ENCODE measurements around the gene NMD3. TPM values are rescaled to one million over a fixed set of nuclear protein-coding genes. Genes with fewer than 3 reads are reported as not detected.

The NMD3 gene
- total and polyA plus RNA-seq, 2 of the 4 experiments (the other 2 are of a cell fraction), result 33.8 to 95.0 TPM

- no peaks in the 10 kb centered on the region for H3K9me1 ChIP-seq (ENCODE audit: insufficient read depth, low read length)
- no peak overlapping the region for H3K4ac ChIP-seq (ENCODE audit: low read depth, low read length)
- no peak overlapping the region for H3K4me2 ChIP-seq (ENCODE audit: low read depth, low read length)
- H3K79me1 ChIP-seq (ENCODE audit: low read depth in 1 of 2, low read length in 2 of 2), result no peaks in the 10 kb centered on the region
- H3K18ac ChIP-seq (ENCODE audit: low read depth, low read length), result no peak overlapping the region
- TF ChIP-seq RAD21 (IDR thresholded peaks at IDR 0.05; ENCODE audit: low read length) (no peak), MXI1 (IDR thresholded peaks at IDR 0.05; ENCODE audit: borderline replicate concordance, low read depth, low read length) (no peak), RCOR1 (IDR thresholded peaks at IDR 0.05; ENCODE audit: insufficient replicate concordance, low read length) (no peak), CHD1 (IDR thresholded peaks at IDR 0.05; ENCODE audit: low read depth, low read length) (no peak), CTCF (conservative IDR thresholded peaks at IDR 0.05; ENCODE audit: low read depth, low read length) (no peak), BHLHE40 (IDR thresholded peaks at IDR 0.05; ENCODE audit: low read depth, low read length) (no peak), NFE2L2 (IDR thresholded peaks at IDR 0.05; ENCODE audit: low read depth, low read length) (no peak), POLR2A (IDR thresholded peaks at IDR 0.05; ENCODE audit: low read depth, low read length) (no peak), MAFK (IDR thresholded peaks at IDR 0.05; ENCODE audit: low read depth, low read length) (no peak), FOS (IDR thresholded peaks at IDR 0.05; ENCODE audit: low read depth, low read length) (no peak)
- TF ChIP-seq, protein P1, sequence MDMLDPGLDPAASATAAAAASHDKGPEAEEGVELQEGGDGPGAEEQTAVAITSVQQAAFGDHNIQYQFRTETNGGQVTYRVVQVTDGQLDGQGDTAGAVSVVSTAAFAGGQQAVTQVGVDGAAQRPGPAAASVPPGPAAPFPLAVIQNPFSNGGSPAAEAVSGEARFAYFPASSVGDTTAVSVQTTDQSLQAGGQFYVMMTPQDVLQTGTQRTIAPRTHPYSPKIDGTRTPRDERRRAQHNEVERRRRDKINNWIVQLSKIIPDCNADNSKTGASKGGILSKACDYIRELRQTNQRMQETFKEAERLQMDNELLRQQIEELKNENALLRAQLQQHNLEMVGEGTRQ (IDR thresholded peaks at IDR 0.05; ENCODE audit: low read depth, low read length), result no peak
- no peak overlapping the region for H2AK9ac ChIP-seq (replicated peaks; ENCODE audit: low read depth, low read length, poor library complexity)
- no peak overlapping the region for H3K23ac ChIP-seq (ENCODE audit: low read depth, low read length)
- no CpG with 5 or more reads among the region's 6 CpGs for WGBS, 2 experiments (ENCODE audit: extremely low coverage in 2 of 2, insufficient read length in 1 of 2)
- H3K4me1 ChIP-seq (ENCODE audit: control insufficient read depth, insufficient read depth, low read length), result no peaks in the 10 kb centered on the region
- H2AK5ac ChIP-seq (ENCODE audit: low read depth, low read length), result no peak overlapping the region
- no peak overlapping the region for H2BK20ac ChIP-seq (ENCODE audit: low read depth, low read length)
- intact Hi-C loops (cut with micrococcal nuclease), result no loop called here
- dilution Hi-C loops (cut with HindIII; ENCODE audit: low sequenced_read_pairs, unreplicated experiment), result no loop called here
- no peaks in the 10 kb centered on the region for H4K20me1 ChIP-seq (ENCODE audit: insufficient read depth, low read length)
- no peaks in the 10 kb centered on the region for H3K9me3 ChIP-seq (ENCODE audit: control insufficient read depth, insufficient read depth, low read length)
- H3K4me3 ChIP-seq (ENCODE audit: insufficient read depth, low read depth, low read length), result no peak overlapping the region
- POLR2A ChIA-PET (ENCODE audit: unreplicated experiment), result no interaction called here
- no peak for DNase-seq
- no peak overlapping the region for H3K14ac ChIP-seq (replicated peaks; ENCODE audit: low read depth, low read length)
- no peak overlapping the region for H2AFZ ChIP-seq (replicated peaks; ENCODE audit: low read length, poor library complexity)
- no peak overlapping the region for H4K91ac ChIP-seq (ENCODE audit: insufficient read depth, low read depth, low read length)
- H2BK120ac ChIP-seq (ENCODE audit: low read depth, low read length), result no peak overlapping the region
- no peaks in the 10 kb centered on the region for H3K27me3 ChIP-seq (ENCODE audit: control insufficient read depth, insufficient read depth, low read length)
- BruUV-seq (replicated peaks), result no TSS peak
- H2BK15ac ChIP-seq (ENCODE audit: low read depth, low read length), result no peak overlapping the region
- no peak overlapping the region for H4K8ac ChIP-seq (ENCODE audit: low read depth in 2 of 2, low read length in 2 of 2)
- CTCF ChIA-PET, result interaction anchor here (0.8 kb wide), 1 partner anchor 17 kb away, joined by 5 read pairs; no protein-coding TSS in a partner anchor
- ATAC-seq (ENCODE audit: low read depth), result no peak
- no peak overlapping the region for H3K27ac ChIP-seq (ENCODE audit: insufficient read depth, low read length)
- H2BK5ac ChIP-seq (ENCODE audit: low read depth, low read length, poor library complexity, severe bottlenecking), result no peak overlapping the region
- H3K9ac ChIP-seq (ENCODE audit: low read depth, low read length), result no peak overlapping the region
- H3K36me3 ChIP-seq (ENCODE audit: control insufficient read depth, insufficient read depth, low read length), result no peaks in the 10 kb centered on the region
- in situ Hi-C loops (cut with MboI; ENCODE audit: low sequenced_read_pairs), result no loop called here
- H4K5ac ChIP-seq (ENCODE audit: low read depth, low read length), result no peak overlapping the region
- no peak overlapping the region for H3K56ac ChIP-seq (ENCODE audit: extremely low read depth, insufficient read depth, low read length)
Measured at GRCh38 chr3:161197855-161198850, 23.0 kb upstream of the NMD3 start.
